BLaER1 (cell line): ENCODE measurements around the gene VN1R5.

Experiments
- H3K27ac ChIP-seq: shearing (Covaris generic); formaldehyde crosslinking; 2 replicates; pipeline ENCODE4 v1.8.1; 2022
- H3K27me3 ChIP-seq: shearing (Covaris generic); formaldehyde crosslinking; 2 replicates; pipeline ENCODE4 v1.8.1; 2022
- H3K36me3 ChIP-seq: shearing (Covaris generic); formaldehyde crosslinking; 2 replicates; pipeline ENCODE4 v1.8.1; 2022
- H3K4me1 ChIP-seq: shearing (Covaris generic); formaldehyde crosslinking; 2 replicates; pipeline ENCODE4 v1.8.1; 2022
- H3K4me2 ChIP-seq: shearing (Covaris generic); formaldehyde crosslinking; 2 replicates; pipeline ENCODE4 v1.8.1; 2022
- H3K4me3 ChIP-seq: shearing (Covaris generic); formaldehyde crosslinking; 2 replicates; pipeline ENCODE4 v1.8.1; 2022
- H3K9ac ChIP-seq: shearing (Covaris generic); formaldehyde crosslinking; 2 replicates; pipeline ENCODE4 v1.8.1; 2022
- H3K9me3 ChIP-seq: shearing (Covaris generic); formaldehyde crosslinking; 2 replicates; pipeline ENCODE4 v1.8.1; 2022
- H4K20me1 ChIP-seq: shearing (Covaris generic); formaldehyde crosslinking; 2 replicates; pipeline ENCODE4 v1.8.1; 2022
- Cebpa-rat ChIP-seq: shearing (Covaris generic); IDR thresholded peaks from 2 replicates; pipeline ENCODE4 v1.8.1; 2022

VN1R5 gene

GRCh38 chr1:247299723-247300381 lies 44.0 kb downstream of the VN1R5 start:
- TF ChIP-seq Cebpa-rat = no peak
- Histone ChIP-seq H3K4me1 (no peaks in the 10 kb centered on the region), H3K36me3 (peaks cover 76% of the 10 kb centered on the region), H4K20me1 (no peaks in the 10 kb centered on the region), H3K27ac (no peak overlapping the region), H3K4me2 (no peak overlapping the region), H3K4me3 (no peak overlapping the region), H3K9ac (no peak overlapping the region), H3K27me3 (no peaks in the 10 kb centered on the region), H3K9me3 (no peaks in the 10 kb centered on the region)

- H3K27ac ChIP-seq = no peak overlapping the region
- no peak for TF ChIP-seq Cebpa-rat
- no peaks in the 10 kb centered on the region for H3K27me3 ChIP-seq
- no peaks in the 10 kb centered on the region for H3K4me1 ChIP-seq
- no peaks in the 10 kb centered on the region for H3K9me3 ChIP-seq
- no peaks in the 10 kb centered on the region for H4K20me1 ChIP-seq
- peaks cover 84% of the 10 kb centered on the region for H3K36me3 ChIP-seq
- no peak overlapping the region for H3K9ac ChIP-seq
- H3K4me3 ChIP-seq = no peak overlapping the region
- H3K4me2 ChIP-seq = no peak overlapping the region
Measured at GRCh38 chr1:247300491-247301175, 44.8 kb downstream of the VN1R5 start.

- Histone ChIP-seq H3K4me1 (no peaks in the 10 kb centered on the region), H3K27me3 (no peaks in the 10 kb centered on the region), H3K27ac (no peak overlapping the region), H3K9ac (no peak overlapping the region), H3K4me3 (no peak overlapping the region), H3K4me2 (no peak overlapping the region), H3K9me3 (no peaks in the 10 kb centered on the region), H4K20me1 (no peaks in the 10 kb centered on the region), H3K36me3 (peaks cover 89% of the 10 kb centered on the region)
- no peak for TF ChIP-seq Cebpa-rat
Measured at GRCh38 chr1:247301176-247301540, 45.3 kb downstream of the VN1R5 start.

GRCh38 chr1:247303216-247303615 lies 47.3 kb downstream of the VN1R5 start:
- no peak for TF ChIP-seq Cebpa-rat
- Histone ChIP-seq H3K4me3 (no peak overlapping the region), H3K4me2 (no peak overlapping the region), H3K27me3 (no peaks in the 10 kb centered on the region), H4K20me1 (no peaks in the 10 kb centered on the region), H3K36me3 (peaks cover 100% of the 10 kb centered on the region), H3K27ac (no peak overlapping the region), H3K4me1 (no peaks in the 10 kb centered on the region), H3K9ac (no peak overlapping the region), H3K9me3 (no peaks in the 10 kb centered on the region)

GRCh38 chr1:247304031-247304430 lies 48.2 kb downstream of the VN1R5 start:
- peaks cover 100% of the 10 kb centered on the region for H3K36me3 ChIP-seq

More at GRCh38 chr1:247304031-247304430, 48.2 kb downstream of the VN1R5 start:
- no peak overlapping the region for H3K4me3 ChIP-seq
- no peaks in the 10 kb centered on the region for H4K20me1 ChIP-seq
- H3K4me1 ChIP-seq = no peaks in the 10 kb centered on the region
- H3K27me3 ChIP-seq = no peaks in the 10 kb centered on the region
- TF ChIP-seq Cebpa-rat = no peak
- no peaks in the 10 kb centered on the region for H3K9me3 ChIP-seq
- no peak overlapping the region for H3K27ac ChIP-seq
- H3K4me2 ChIP-seq = no peak overlapping the region
- H3K9ac ChIP-seq = no peak overlapping the region
